Measurements from ENCODE around the gene CENATAC.

The CENATAC gene

DNA sequence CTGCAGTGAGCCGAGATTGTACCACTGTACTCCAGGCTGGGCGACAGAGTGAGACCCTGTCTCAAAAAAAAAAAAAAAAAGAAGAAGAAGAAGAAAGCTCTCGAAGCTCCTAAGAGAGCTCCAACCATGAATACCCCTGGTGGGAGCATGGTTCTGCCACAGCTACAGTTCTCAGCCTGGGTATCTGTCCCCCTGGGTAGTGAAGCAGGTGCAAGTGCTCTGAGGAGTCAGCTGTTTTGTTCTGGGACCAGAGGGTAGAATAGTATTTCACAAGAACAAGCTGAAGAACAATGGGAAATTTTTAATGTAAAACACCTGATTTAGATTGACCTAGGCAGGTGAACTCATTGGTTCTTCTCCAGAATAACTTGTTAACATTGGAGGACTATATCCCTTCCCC lies 63.3 kb downstream of the CENATAC start:
- Histone ChIP-seq H3K9ac (ENCODE audit: low read length) (no peak overlapping the region), H3K4me1 (ENCODE audit: insufficient read depth, low read length) (peaks cover 8% of the 10 kb centered on the region), H3K36me3 (ENCODE audit: insufficient read depth, low read length) (no peaks in the 10 kb centered on the region), H3K27me3 (ENCODE audit: control insufficient read depth in 1 of 2, insufficient read depth in 2 of 2, low read length in 2 of 2) (no peaks in the 10 kb centered on the region), H3K9me3 (ENCODE audit: low read length) (no peaks in the 10 kb centered on the region), H3K4me3 (ENCODE audit: low read depth in 1 of 2, low read length in 2 of 2) (no peak overlapping the region), H3K27ac (ENCODE audit: low read depth, low read length) (no peak overlapping the region)

DNA sequence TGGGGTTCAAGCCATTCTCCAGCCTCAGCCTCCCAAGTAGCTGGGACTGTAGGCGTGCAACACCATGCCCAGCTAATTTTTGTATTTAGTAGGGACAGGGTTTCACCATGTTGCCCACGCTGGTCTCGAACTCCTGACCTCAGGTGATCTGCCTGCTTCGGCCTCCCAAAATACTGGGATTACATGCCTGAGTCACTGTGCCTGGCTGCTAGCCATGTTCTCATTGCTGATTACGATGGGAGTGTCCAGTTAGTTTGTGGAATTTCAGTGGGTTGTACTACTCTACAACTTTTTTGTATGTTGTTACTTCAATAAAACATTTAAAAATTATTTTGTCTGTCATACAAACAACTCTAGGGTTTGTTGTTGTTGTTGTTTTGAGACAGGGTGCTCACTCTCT lies 64.8 kb downstream of the CENATAC start:
- Histone ChIP-seq H3K9me3 (ENCODE audit: low read length) (no peaks in the 10 kb centered on the region), H3K27ac (ENCODE audit: low read depth, low read length) (no peak overlapping the region), H3K4me3 (ENCODE audit: low read depth in 1 of 2, low read length in 2 of 2) (no peak overlapping the region), H3K36me3 (ENCODE audit: insufficient read depth, low read length) (no peaks in the 10 kb centered on the region), H3K27me3 (ENCODE audit: control insufficient read depth in 1 of 2, insufficient read depth in 2 of 2, low read length in 2 of 2) (no peaks in the 10 kb centered on the region), H3K4me1 (ENCODE audit: insufficient read depth, low read length) (peaks cover 13% of the 10 kb centered on the region), H3K9ac (ENCODE audit: low read length) (no peak overlapping the region)

DNA sequence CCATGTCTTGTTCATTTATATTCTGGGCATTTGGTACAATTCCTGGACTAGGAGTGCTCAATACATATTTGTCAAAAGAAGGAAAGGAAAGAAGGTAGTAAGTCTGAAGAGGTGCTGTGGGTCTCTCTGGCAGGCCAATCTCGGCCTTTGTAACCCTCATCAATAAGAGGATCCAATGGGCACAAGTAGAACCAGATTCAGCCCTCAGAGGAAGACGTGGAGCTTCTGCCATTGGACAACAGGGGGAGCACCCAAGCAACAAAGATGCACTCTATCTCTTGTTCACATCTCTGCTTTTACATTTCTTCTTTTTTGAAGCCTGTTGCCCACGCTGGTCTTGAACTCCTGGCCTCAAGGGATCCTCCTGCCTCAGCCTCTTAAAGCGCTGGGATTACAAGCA lies 67.4 kb downstream of the CENATAC start:
- Histone ChIP-seq H3K4me3 (ENCODE audit: low read depth in 1 of 2, low read length in 2 of 2) (no peak overlapping the region), H3K4me1 (ENCODE audit: insufficient read depth, low read length) (peaks cover 22% of the 10 kb centered on the region), H3K27ac (ENCODE audit: low read depth, low read length) (no peak overlapping the region), H3K9ac (ENCODE audit: low read length) (no peak overlapping the region), H3K9me3 (ENCODE audit: low read length) (no peaks in the 10 kb centered on the region), H3K36me3 (ENCODE audit: insufficient read depth, low read length) (peaks cover 4% of the 10 kb centered on the region), H3K27me3 (ENCODE audit: control insufficient read depth in 1 of 2, insufficient read depth in 2 of 2, low read length in 2 of 2) (no peaks in the 10 kb centered on the region)

All from muscle layer of colon (tissue), 2 donors.